ENCODE results near the gene ITCH. TPM values are rescaled to one million over a fixed set of nuclear protein-coding genes. Genes with fewer than 3 reads are reported as not detected.
"Not testable (repeated sequence)": the region's sequence is repeated elsewhere in the genome, so short reads cannot be mapped to it uniquely, and the experiment has no call there.

The ITCH gene
- polyA plus RNA-seq, 3 donors from 2014 or later = 27.3 to 72.5 (median 35.7) TPM

DNA sequence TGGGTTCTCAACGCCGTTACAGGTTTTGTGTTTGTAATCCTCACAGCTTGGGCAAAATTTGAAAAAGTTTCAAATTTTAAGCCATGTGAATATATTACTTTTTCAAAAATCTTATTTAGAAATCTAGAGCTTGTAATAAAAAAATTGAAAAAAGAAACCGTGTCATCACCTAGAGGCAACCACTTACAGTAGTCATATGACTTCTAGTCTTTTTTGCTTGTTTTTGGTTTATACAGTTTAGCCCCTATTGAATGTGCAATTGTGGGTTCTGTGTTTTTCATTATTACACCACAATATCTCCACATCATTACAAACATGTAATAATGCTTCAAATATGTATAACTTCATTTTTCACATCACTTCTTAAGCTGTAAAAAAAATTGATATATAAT, 154.0 kb downstream of the ITCH start:
- Mint-ChIP-seq H3K9me3 (peaks cover 0 to 2% (median 0%) of the 10 kb centered on the region in 6 donors), H3K4me1 (peaks cover 43 to 86% of the 10 kb centered on the region in 2 donors), H3K4me3 (peak overlapping the region; percentile 96 to 99 (median 98)), H3K36me3 (peaks cover 2 to 5% (median 2%) of the 10 kb centered on the region in 3 donors), H3K27ac (peak overlapping the region; percentile 93 to 99 (median 96)), H3K27me3 (ENCODE audit: low read depth in 3 of 3) (peaks cover 9 to 24% (median 18%) of the 10 kb centered on the region in 3 donors)
- DNase-seq = peak in 2 of 3 donors; percentile 21 to 25

DNA sequence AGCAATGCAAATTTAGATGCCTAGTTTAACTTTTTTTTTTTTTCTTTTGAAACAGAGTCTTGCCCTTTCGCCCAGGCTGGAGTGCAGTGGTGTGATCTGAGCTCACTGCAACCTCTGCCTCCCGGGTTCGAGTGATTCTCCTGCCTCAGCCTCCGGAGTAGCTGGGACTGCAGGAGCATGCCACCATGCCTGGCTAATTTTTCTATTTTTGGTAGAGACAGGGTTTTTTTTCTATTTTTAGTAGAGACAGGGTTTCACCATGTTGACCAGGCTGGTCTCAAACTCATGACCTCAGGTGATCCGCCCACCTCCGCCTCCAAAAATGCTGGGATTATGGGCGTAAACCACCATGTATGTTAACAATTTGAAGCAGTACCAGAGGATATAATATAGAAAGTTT, 155.8 kb downstream of the ITCH start:
- peak overlapping the region in 1 of 6 donors; percentile 67 for H3K27ac Mint-ChIP-seq
- DNase-seq, H3K9me3 Mint-ChIP-seq, H3K36me3 Mint-ChIP-seq: not testable (repeated sequence)
- H3K27me3 Mint-ChIP-seq (ENCODE audit: low read depth in 3 of 3) = peaks cover 9 to 20% (median 19%) of the 10 kb centered on the region in 3 donors
- H3K4me3 Mint-ChIP-seq = peak overlapping the region in 2 of 5 donors; percentile 35 to 63
- peaks cover 50 to 87% of the 10 kb centered on the region in 2 donors for H3K4me1 Mint-ChIP-seq

DNA sequence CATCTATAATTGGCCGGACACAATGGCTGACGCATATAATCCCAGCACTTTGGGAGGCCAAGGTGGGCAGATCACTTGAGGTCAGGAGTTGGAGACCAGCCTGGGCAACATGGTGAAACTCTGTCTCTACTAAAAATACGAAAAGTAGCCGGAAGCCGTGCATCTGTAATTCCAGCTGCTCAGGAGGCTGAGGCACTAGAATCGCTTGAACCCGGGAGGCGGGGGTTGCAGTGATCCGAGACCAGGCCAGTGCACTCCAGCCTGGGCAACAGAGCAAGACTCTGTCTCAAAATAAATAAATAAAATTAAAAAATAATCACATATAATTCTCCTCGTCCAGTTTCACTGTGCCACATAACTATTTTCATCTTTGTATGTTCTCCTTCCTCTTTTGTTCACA, 156.8 kb downstream of the ITCH start:
- not testable (repeated sequence) for DNase-seq, H3K27ac Mint-ChIP-seq, H3K9me3 Mint-ChIP-seq, H3K36me3 Mint-ChIP-seq, H3K4me3 Mint-ChIP-seq
- Mint-ChIP-seq H3K4me1 (peaks cover 52 to 85% of the 10 kb centered on the region in 2 donors), H3K27me3 (ENCODE audit: low read depth in 3 of 3) (peaks cover 9 to 19% (median 18%) of the 10 kb centered on the region in 3 donors)

DNA sequence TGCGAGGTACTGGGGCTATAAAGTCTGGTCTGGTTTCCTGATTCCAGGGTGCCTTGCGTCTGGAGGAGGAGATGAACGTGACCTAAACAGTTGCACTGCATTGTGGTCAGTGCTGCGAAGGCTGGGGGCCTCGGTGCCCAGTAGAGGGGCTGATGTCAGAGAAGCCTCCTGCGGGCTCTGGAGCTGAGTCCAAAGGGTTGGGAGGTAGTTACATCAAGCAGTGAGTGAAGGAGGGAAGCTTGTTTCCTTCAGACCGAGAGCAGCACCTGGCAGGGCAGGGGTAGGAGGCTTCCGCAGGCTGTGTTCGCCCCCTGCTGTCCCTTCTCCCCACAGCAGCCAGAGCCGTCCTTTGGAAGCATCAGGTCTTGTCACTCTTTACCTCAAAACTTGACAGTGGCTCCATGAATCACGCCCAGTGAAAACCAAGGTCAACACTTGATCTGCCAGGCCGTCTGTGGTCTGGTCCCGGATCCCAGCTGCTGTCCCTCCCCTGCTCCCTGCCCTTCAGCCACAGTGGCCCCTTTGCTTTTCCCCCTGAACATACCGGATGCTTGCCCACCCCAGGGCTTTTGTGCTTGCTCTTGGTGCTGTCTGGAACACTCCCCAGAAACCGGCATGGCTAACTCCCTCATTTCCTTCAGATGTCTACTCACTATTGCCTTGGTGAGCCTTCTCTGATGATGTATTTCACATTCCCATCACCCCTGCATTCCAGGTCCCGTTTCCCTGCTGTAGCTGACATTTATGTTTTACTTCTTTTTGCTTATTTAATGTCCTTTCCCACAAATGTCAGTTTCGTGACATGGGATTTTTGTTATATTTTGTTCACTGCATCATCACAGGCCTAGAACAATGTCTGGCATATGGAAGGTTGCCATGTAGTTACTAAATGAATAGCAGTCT, 160.1 kb downstream of the ITCH start:
- peaks cover 10 to 19% (median 15%) of the 10 kb centered on the region in 3 donors for H3K36me3 Mint-ChIP-seq
- H3K4me1 Mint-ChIP-seq = peaks cover 29 to 63% of the 10 kb centered on the region in 2 donors
- peak overlapping the region in 1 of 5 donors; percentile 30 for H3K4me3 Mint-ChIP-seq
- peak; percentile 21 to 39 (median 36) for DNase-seq
- H3K27ac Mint-ChIP-seq = peak overlapping the region; percentile 5 to 67 (median 30)
- H3K27me3 Mint-ChIP-seq (ENCODE audit: low read depth in 3 of 3) = peaks cover 0 to 3% (median 0%) of the 10 kb centered on the region in 3 donors
- no peaks in the 10 kb centered on the region for H3K9me3 Mint-ChIP-seq

DNA sequence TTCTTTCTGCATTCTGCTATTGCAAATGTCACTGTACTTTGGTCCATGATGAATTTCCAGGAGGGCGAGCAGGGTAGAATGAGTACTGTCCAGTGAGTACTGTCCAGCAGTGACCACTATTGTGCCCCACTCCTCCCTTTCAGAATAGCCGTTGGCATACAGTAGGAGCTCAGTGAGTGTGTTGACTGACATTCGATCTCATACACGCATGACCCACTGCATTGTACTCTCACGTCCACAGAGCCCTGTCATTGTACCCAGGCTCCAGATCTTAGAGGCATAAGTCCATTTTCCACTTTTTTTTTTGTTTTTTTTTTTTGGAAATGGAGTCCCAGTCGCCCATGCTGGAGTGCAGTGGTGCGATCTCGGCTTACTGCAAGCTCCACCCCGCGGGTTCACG, 161.4 kb downstream of the ITCH start:
- no peak for DNase-seq
- H3K27ac Mint-ChIP-seq = peak overlapping the region in 2 of 6 donors; percentile 29 to 52
- peaks cover 36 to 63% of the 10 kb centered on the region in 2 donors for H3K4me1 Mint-ChIP-seq
- H3K9me3 Mint-ChIP-seq = no peaks in the 10 kb centered on the region
- H3K36me3 Mint-ChIP-seq = peaks cover 10 to 29% (median 15%) of the 10 kb centered on the region in 3 donors
- no peak overlapping the region for H3K4me3 Mint-ChIP-seq
- H3K27me3 Mint-ChIP-seq (ENCODE audit: low read depth in 3 of 3) = peaks cover 0 to 2% (median 0%) of the 10 kb centered on the region in 3 donors

DNA sequence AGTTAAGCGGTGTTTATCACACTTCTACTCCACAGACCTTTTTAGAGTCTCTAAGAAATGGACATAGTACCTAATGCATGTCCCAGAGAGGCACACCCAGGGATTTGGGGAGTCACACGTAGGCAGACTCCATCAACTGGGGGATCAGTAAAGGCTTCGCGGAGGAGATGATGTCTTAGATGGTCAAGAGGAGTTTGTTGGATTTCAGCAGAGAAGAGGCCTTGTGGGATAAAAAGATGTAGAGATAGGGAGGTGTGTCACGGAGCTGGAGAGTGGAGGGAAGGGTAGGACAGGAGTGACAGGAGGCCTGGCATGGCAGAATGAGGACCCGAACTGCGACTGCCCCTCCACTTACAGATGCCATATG, 162.3 kb downstream of the ITCH start:
- Mint-ChIP-seq H3K4me1 (peaks cover 43 to 63% of the 10 kb centered on the region in 2 donors), H3K27me3 (ENCODE audit: low read depth in 3 of 3) (peaks cover 0 to 2% (median 0%) of the 10 kb centered on the region in 3 donors), H3K27ac (no peak overlapping the region), H3K9me3 (no peaks in the 10 kb centered on the region), H3K4me3 (no peak overlapping the region), H3K36me3 (peaks cover 10 to 32% (median 20%) of the 10 kb centered on the region in 3 donors)
- DNase-seq = no peak

DNA sequence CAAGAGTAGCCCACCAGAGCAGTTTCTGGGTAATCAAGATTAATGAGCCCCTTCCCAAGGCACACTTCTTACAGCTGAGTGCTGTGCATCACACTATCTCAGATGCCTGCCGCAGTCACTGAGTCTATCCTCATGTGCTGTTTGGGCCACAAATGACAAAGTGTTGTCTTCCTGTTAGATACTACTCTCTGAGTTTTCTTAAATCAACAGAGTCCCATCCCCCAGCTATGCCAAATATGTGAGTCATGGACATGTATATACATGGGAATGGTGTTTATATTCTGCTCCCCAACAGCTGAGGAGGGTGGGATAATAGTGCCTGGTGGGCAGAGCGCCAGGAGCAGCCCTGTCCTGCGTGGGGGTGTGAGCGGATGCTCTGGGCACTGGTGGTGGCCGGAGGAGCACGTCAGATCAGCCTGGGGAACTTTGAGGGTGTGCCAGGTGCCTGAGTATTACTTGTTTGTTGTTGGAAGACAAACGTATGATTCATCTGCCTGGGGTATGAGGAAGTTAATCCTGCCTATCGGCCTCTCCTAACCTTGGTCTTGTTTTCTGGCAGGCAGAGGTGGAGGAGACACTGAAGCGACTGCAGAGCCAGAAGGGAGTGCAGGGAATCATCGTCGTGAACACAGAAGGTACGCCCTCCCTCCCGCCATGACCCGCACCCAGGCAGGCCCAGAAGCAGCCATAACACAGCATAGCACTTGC, 162.8 kb downstream of the ITCH start:
- H3K36me3 Mint-ChIP-seq = peaks cover 10 to 32% (median 20%) of the 10 kb centered on the region in 3 donors
- no peak for DNase-seq
- no peaks in the 10 kb centered on the region for H3K9me3 Mint-ChIP-seq
- H3K27me3 Mint-ChIP-seq (ENCODE audit: low read depth in 3 of 3) = peaks cover 0 to 2% (median 0%) of the 10 kb centered on the region in 3 donors
- H3K27ac Mint-ChIP-seq = peak overlapping the region in 1 of 6 donors; percentile 26
- H3K4me3 Mint-ChIP-seq = no peak overlapping the region
- H3K4me1 Mint-ChIP-seq = peaks cover 47 to 68% of the 10 kb centered on the region in 2 donors

DNA sequence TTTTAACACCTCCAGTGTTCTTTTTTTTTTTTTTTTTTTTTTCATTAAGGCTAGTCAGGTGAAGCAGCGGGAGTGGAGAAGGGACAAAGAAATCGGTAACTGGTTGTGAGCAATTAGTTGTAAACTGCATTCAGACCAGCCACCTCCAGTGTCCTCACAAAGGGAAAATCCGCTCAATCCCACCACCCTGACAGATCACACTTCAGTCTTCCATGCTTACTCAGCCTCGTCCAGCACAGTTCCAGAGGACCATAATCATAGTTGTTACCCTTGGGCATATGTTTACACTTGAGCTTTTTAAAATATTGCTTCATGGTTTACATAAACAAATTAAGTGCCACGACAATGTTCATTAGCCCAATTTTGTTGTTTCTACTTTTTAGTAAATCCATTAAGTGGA, 163.4 kb downstream of the ITCH start:
- no peak overlapping the region for H3K4me3 Mint-ChIP-seq
- DNase-seq = no peak
- H3K9me3 Mint-ChIP-seq = no peaks in the 10 kb centered on the region
- H3K36me3 Mint-ChIP-seq = peaks cover 10 to 32% (median 20%) of the 10 kb centered on the region in 3 donors
- no peak overlapping the region for H3K27ac Mint-ChIP-seq
- H3K27me3 Mint-ChIP-seq (ENCODE audit: low read depth in 3 of 3) = peaks cover 0 to 2% (median 0%) of the 10 kb centered on the region in 3 donors
- H3K4me1 Mint-ChIP-seq = peaks cover 52 to 71% of the 10 kb centered on the region in 2 donors

DNA sequence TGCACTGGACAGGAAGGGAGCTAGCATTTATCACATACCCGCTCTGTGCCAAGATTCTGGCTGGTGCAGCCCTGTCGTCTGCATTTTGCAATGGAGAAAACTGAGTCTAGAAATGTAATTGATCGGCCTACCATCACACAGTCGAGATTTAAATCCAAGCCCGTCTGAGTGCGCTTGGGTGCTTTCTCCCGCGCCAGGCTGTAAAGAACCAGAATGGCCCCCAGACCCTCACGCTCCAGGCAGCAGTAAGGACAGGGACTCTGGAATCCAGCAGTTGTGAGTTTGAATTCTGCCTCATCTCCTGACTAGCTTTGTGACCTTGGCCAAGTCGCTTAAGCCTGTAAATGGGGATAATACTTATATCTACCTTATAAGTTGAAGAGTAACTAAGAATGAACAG, 163.9 kb downstream of the ITCH start:
- DNase-seq = no peak
- H3K36me3 Mint-ChIP-seq = peaks cover 9 to 33% (median 19%) of the 10 kb centered on the region in 3 donors
- H3K4me1 Mint-ChIP-seq = peaks cover 52 to 70% of the 10 kb centered on the region in 2 donors
- no peaks in the 10 kb centered on the region for H3K9me3 Mint-ChIP-seq
- H3K27ac Mint-ChIP-seq = no peak overlapping the region
- H3K4me3 Mint-ChIP-seq = no peak overlapping the region
- peaks cover 0 to 2% (median 0%) of the 10 kb centered on the region in 3 donors for H3K27me3 Mint-ChIP-seq (ENCODE audit: low read depth in 3 of 3)

DNA sequence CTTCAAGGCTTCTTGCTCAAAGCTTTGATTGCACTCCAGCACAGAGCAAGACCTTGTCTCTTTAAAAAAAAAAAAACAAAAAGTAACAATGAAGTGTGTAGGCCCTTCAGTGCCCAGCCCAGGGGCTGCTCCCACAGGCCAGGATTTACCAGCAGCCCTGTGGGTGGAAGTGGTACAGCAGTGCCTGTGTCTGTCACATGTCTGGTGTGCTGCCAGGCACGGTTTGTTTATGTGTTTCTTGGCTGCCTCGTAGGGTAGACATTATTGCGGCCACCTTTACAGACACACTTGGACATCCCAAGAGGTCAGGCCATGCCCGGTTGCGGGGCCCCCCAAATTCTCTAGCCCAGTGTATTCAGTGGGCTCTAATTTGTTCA, 165.8 kb downstream of the ITCH start:
- no peaks in the 10 kb centered on the region for H3K27me3 Mint-ChIP-seq (ENCODE audit: low read depth in 3 of 3)
- H3K27ac Mint-ChIP-seq = peak overlapping the region; percentile 46 to 87 (median 65)
- peak overlapping the region in 2 of 5 donors; percentile 25 to 52 for H3K4me3 Mint-ChIP-seq
- H3K36me3 Mint-ChIP-seq = peaks cover 7 to 31% (median 17%) of the 10 kb centered on the region in 3 donors
- H3K4me1 Mint-ChIP-seq = peaks cover 39 to 51% of the 10 kb centered on the region in 2 donors
- peak in 1 of 3 donors; percentile 15 for DNase-seq
- H3K9me3 Mint-ChIP-seq = no peaks in the 10 kb centered on the region

DNA sequence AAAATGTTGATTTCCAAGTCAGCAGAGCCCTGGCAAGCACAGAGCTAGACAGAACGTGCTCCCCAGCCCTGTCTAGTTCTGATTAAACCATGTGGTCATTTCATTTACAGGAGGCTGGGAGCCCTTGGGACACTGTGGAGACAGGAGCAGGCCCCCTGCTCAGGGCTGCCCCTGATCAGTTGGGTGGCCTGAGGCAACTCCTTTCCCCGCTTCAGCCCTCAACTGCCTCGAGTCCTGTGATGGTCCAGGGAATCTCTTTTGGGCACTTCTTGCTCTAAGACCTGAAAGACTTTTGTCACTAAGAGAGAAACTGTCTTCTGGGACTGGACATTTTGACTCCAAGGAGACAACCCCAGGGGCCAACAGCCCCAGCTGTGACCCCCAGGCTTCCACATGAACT, 166.7 kb downstream of the ITCH start:
- peaks cover 34 to 46% of the 10 kb centered on the region in 2 donors for H3K4me1 Mint-ChIP-seq
- peak overlapping the region; percentile 54 to 89 (median 72) for H3K27ac Mint-ChIP-seq
- H3K9me3 Mint-ChIP-seq = no peaks in the 10 kb centered on the region
- DNase-seq = no peak
- peak overlapping the region; percentile 14 to 75 (median 30) for H3K4me3 Mint-ChIP-seq
- H3K27me3 Mint-ChIP-seq (ENCODE audit: low read depth in 3 of 3) = peaks cover 0 to 1% (median 0%) of the 10 kb centered on the region in 3 donors
- H3K36me3 Mint-ChIP-seq = peaks cover 7 to 37% (median 17%) of the 10 kb centered on the region in 3 donors

DNA sequence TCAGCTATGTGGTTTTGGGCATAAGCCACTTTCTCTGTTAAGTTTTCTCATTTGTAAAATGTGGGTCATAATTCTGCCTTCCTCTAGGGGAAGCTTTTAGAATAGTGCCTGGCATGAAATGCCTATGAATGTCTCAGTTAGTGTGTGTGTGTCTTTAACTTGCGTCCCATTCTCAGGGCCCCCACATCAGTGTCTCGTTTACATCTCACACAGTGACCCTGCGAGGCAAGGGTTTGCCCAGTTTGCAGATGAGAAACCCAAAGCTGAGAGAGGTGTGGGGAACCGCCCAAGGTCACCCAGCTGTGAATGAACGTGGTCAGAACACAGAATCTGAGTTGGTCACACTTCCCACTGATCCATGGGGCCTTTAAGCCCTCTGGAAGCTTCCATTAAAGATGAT, 167.3 kb downstream of the ITCH start:
- Mint-ChIP-seq H3K27me3 (ENCODE audit: low read depth in 3 of 3) (peaks cover 0 to 1% (median 0%) of the 10 kb centered on the region in 3 donors), H3K9me3 (no peaks in the 10 kb centered on the region), H3K36me3 (peaks cover 7 to 38% (median 17%) of the 10 kb centered on the region in 3 donors), H3K4me3 (peak overlapping the region; percentile 14 to 75 (median 48)), H3K4me1 (peaks cover 34 to 46% of the 10 kb centered on the region in 2 donors), H3K27ac (peak overlapping the region; percentile 54 to 89 (median 72))
- peak; percentile 32 to 40 (median 38) for DNase-seq

DNA sequence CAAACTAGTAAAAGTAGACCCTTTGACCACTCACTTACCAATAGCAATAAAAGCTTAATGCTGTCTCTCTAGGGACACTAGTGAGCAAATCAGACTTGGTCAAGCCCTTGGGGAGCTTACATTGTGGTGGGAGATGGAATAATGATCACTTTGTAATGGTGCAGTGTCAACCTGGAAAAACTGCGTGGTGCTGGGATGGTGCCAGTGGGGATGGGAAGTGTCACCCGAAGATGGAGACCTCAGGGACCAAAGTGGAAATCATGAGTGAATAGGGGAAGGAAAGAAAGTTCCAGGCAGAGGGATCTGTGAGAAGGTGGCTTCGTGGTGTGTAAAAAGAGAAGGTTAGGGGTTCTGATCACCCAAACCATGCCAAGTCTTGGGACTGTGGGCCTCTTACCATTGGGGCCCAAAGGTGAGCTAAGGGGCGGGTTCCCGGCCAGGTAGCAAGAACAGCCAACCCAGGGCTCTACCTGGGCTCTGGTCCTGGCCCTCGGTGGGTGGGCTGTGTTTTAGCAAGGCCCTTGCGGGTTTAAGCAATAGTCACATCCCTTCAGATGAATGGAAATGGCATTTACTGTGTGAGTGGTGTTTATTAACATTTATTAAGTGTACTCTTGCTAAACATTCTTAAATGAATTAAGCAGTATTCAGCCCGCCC, 168.7 kb downstream of the ITCH start:
- Mint-ChIP-seq H3K9me3 (no peaks in the 10 kb centered on the region), H3K27ac (peak overlapping the region; percentile 53 to 87 (median 74)), H3K4me3 (no peak overlapping the region), H3K27me3 (ENCODE audit: low read depth in 3 of 3) (peaks cover 0 to 5% (median 0%) of the 10 kb centered on the region in 3 donors), H3K36me3 (peaks cover 9 to 32% (median 14%) of the 10 kb centered on the region in 3 donors), H3K4me1 (peaks cover 34 to 42% of the 10 kb centered on the region in 2 donors)
- DNase-seq = no peak

Data from immature natural killer cell (primary cell).